Endothelial cell (in vitro differentiated cells): ENCODE results near the gene THSD4. TPM values are rescaled to one million over a fixed set of nuclear protein-coding genes. Genes with fewer than 3 reads are reported as not detected.

Source experiments
- DNase-seq: peaks from one replicate; pipeline ENCODE4 v3.0.0; 2021; ENCODE audit warnings: low spot score
- H3K27ac Mint-ChIP-seq: one replicate; pipeline ENCODE4 v1.8.0; 2021; ENCODE audit warnings: mixed read lengths, inconsistent platforms; ENCODE audit not compliant: unreplicated experiment
- H3K27me3 Mint-ChIP-seq: one replicate; pipeline ENCODE4 v1.8.0; 2021; ENCODE audit warnings: mild to moderate bottlenecking, moderate library complexity, mixed read lengths, inconsistent platforms; ENCODE audit not compliant: unreplicated experiment
- H3K36me3 Mint-ChIP-seq: one replicate; pipeline ENCODE4 v1.8.0; 2021; ENCODE audit warnings: mild to moderate bottlenecking, low read depth, mixed read lengths, inconsistent platforms; ENCODE audit not compliant: unreplicated experiment
- H3K4me1 Mint-ChIP-seq: one replicate; pipeline ENCODE4 v1.8.0; 2021; ENCODE audit warnings: mild to moderate bottlenecking, mixed read lengths, inconsistent platforms; ENCODE audit not compliant: unreplicated experiment
- H3K4me3 Mint-ChIP-seq: one replicate; pipeline ENCODE4 v1.8.0; 2021; ENCODE audit warnings: mild to moderate bottlenecking, mixed read lengths, inconsistent platforms; ENCODE audit not compliant: unreplicated experiment
- H3K9me3 Mint-ChIP-seq: one replicate; pipeline ENCODE4 v1.8.0; 2021; ENCODE audit warnings: mixed read lengths, inconsistent platforms; ENCODE audit not compliant: unreplicated experiment
- CTCF ChIP-seq: fragments of 200-600 bp; sonication (generic); IDR thresholded peaks from one replicate; pipeline ENCODE4 v1.5.0; 2021; ENCODE audit warnings: antibody characterized with exemption; ENCODE audit not compliant: unreplicated experiment
- total RNA-seq: library from RNA; stranded (reverse); fragmentation: NEBNext Ultra II Directional; extraction: Animal tissue kit (Norgen Biotek cat#: 25700); gene quantifications from one replicate; pipeline ENCODE4 v1.2.1, GENCODE V29; 2021; ENCODE audit not compliant: unreplicated experiment

The THSD4 gene
- total RNA-seq, 1 donor from 2014 or later, result 0.92 TPM

DNA sequence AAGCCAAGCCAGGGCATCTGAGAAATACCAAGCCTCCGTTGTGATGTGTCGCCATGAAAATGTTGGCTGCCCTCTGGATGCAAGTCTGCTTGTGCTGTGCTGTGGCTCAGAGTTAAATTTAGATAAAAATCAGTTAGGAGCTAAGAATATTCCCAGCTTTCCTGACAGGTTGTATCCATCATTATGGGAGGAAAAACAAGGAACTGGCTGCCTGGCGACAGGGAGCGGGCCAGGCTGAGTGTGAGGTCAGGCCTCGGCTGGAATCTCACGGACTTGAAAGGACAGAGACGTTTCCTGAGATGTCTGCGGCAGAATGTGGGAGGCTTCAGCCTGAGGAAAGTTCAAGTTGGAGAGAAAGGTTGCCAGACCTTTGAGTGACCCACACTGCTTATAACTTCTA lies 213.8 kb downstream of the THSD4 start:
- H3K27me3 Mint-ChIP-seq, result no peaks in the 10 kb centered on the region
- no peak for TF ChIP-seq CTCF
- no peaks in the 10 kb centered on the region for H3K4me1 Mint-ChIP-seq
- no peaks in the 10 kb centered on the region for H3K9me3 Mint-ChIP-seq
- H3K36me3 Mint-ChIP-seq, result no peaks in the 10 kb centered on the region
- H3K4me3 Mint-ChIP-seq, result no peak overlapping the region
- peak; percentile 5 for DNase-seq
- H3K27ac Mint-ChIP-seq, result no peak overlapping the region

GRCh38 chr15:71329497-71330260 lies 214.4 kb downstream of the THSD4 start:
- no peak overlapping the region for H3K4me3 Mint-ChIP-seq
- H3K27me3 Mint-ChIP-seq, result no peaks in the 10 kb centered on the region
- no peak overlapping the region for H3K27ac Mint-ChIP-seq
- no peak for DNase-seq
- H3K9me3 Mint-ChIP-seq, result no peaks in the 10 kb centered on the region
- H3K4me1 Mint-ChIP-seq, result no peaks in the 10 kb centered on the region
- H3K36me3 Mint-ChIP-seq, result no peaks in the 10 kb centered on the region
- TF ChIP-seq CTCF, result no peak

GRCh38 chr15:71330638-71331162 lies 215.4 kb downstream of the THSD4 start:
- H3K9me3 Mint-ChIP-seq, result no peaks in the 10 kb centered on the region
- H3K27ac Mint-ChIP-seq, result no peak overlapping the region
- H3K4me1 Mint-ChIP-seq, result no peaks in the 10 kb centered on the region
- no peaks in the 10 kb centered on the region for H3K27me3 Mint-ChIP-seq
- TF ChIP-seq CTCF, result no peak
- no peak for DNase-seq
- H3K4me3 Mint-ChIP-seq, result no peak overlapping the region
- no peaks in the 10 kb centered on the region for H3K36me3 Mint-ChIP-seq

- DNase-seq, result no peak
- no peaks in the 10 kb centered on the region for H3K27me3 Mint-ChIP-seq
- no peak for TF ChIP-seq CTCF
- no peaks in the 10 kb centered on the region for H3K4me1 Mint-ChIP-seq
- H3K36me3 Mint-ChIP-seq, result no peaks in the 10 kb centered on the region
- no peaks in the 10 kb centered on the region for H3K9me3 Mint-ChIP-seq
- H3K27ac Mint-ChIP-seq, result no peak overlapping the region
- H3K4me3 Mint-ChIP-seq, result no peak overlapping the region
These were observed 215.9 kb downstream of the THSD4 start for GRCh38 chr15:71331173-71331572.

GRCh38 chr15:71332431-71333004 lies 217.2 kb downstream of the THSD4 start:
- Mint-ChIP-seq H3K4me3 (no peak overlapping the region), H3K36me3 (no peaks in the 10 kb centered on the region), H3K27ac (no peak overlapping the region), H3K9me3 (no peaks in the 10 kb centered on the region), H3K27me3 (no peaks in the 10 kb centered on the region), H3K4me1 (no peaks in the 10 kb centered on the region)
- TF ChIP-seq CTCF, result no peak
- no peak for DNase-seq
